Kidney (tissue), 14 donors: Measurements from ENCODE around the gene FCSK. TPM values are rescaled to one million over a fixed set of nuclear protein-coding genes. Genes with fewer than 3 reads are reported as not detected.

Experiments
- DNase-seq, 5 donors: peaks; one replicate each; pipeline ENCODE4 v3.0.0-alpha.2; 2013 to 2020
- FAIRE-seq: peaks from 2 replicates; lab custom pipeline; 2012; peaks lifted over from hg19 to GRCh38; lab: Jason Lieb, UNC
- H3K27ac ChIP-seq, 2 donors: one replicate each; pipeline ENCODE4 v1.7.0; 2013; ENCODE audit warnings: low read depth in 2 of 2, low read length in 2 of 2, inconsistent platforms in 1 of 2
- H3K27me3 ChIP-seq: one replicate; pipeline ENCODE4 v1.7.1; 2013; ENCODE audit warnings: low read length, inconsistent platforms; ENCODE audit not compliant: control insufficient read depth, insufficient read depth
- H3K36me3 ChIP-seq, 3 donors: one replicate each; pipeline versions ENCODE4 v1.7.0 to v1.7.1; 2013; ENCODE audit warnings: low read length in 3 of 3, control low read depth in 1 of 3, inconsistent platforms in 1 of 3; ENCODE audit not compliant: insufficient read depth in 3 of 3, control insufficient read depth in 2 of 3
- H3K4me1 ChIP-seq, 3 donors: one replicate each; pipeline versions ENCODE4 v1.7.0 to v1.7.1; 2013; ENCODE audit warnings: low read length in 3 of 3, inconsistent platforms in 1 of 3, low read depth in 1 of 3; ENCODE audit not compliant: control insufficient read depth in 2 of 3, insufficient read depth in 2 of 3
- H3K4me3 ChIP-seq, 3 donors: one replicate each; pipeline versions ENCODE4 v1.7.0 to v1.8.1; 2013; ENCODE audit warnings: low read length in 3 of 3, control low read depth in 1 of 3, inconsistent platforms in 1 of 3
- H3K9ac ChIP-seq, 3 donors: one replicate each; pipeline versions ENCODE4 v1.7.0 to v1.7.1; 2013; ENCODE audit warnings: low read length in 3 of 3, control low read depth in 1 of 3, inconsistent platforms in 1 of 3
- H3K9me3 ChIP-seq, 3 donors: one replicate each; pipeline versions ENCODE4 v1.7.0 to v1.7.1; 2013; ENCODE audit warnings: low read length in 3 of 3, control low read depth in 1 of 3, inconsistent platforms in 1 of 3; ENCODE audit not compliant: control insufficient read depth in 2 of 3, insufficient read depth in 1 of 3
- CTCF ChIP-seq: IDR thresholded peaks from 3 replicates; pipeline ENCODE4 v1.5.1; 2012; ENCODE audit warnings: mild to moderate bottlenecking, moderate library complexity, borderline replicate concordance; ENCODE audit not compliant: insufficient read depth; ENCODE audit errors: extremely low read depth
- intact Hi-C: fragments of 100-400 bp; cut with DNase I; formaldehyde crosslinking; loops from one replicate; pipeline ENCODE4 v1.11.1; 2022
- polyA plus RNA-seq: library from polyadenylated mRNA; stranded (reverse); fragments of 350-450 nt; fragmentation: Illumina TruSeq; extraction: RNeasy Lipid Tissue Mini Kit (QIAGEN cat#74804); gene quantifications from one replicate; pipeline ENCODE4 v1.2.3, GENCODE V29; 2014; ENCODE audit warnings: low read depth, low replicate concordance; ENCODE audit not compliant: insufficient read depth
- total RNA-seq: library from RNA; stranded (reverse); fragmentation: NEBNext Ultra II Directional; extraction: Animal tissue kit (Norgen Biotek cat#: 25700); gene quantifications from one replicate; pipeline ENCODE4 v1.2.1, GENCODE V29; 2021
- donor health status: control.
- donor health status: control.
- donor health status: control.
- donor health status: control.
- donor health status: control.
- donor health status: DM: yes; HTN: yes; CAD: no.
- donor health status: Normal renal cell carcinoma (clear cell type).

The FCSK gene
- total and polyA plus RNA-seq, 2 donors from 2014 or later: 18.7 to 32.5 TPM

DNA sequence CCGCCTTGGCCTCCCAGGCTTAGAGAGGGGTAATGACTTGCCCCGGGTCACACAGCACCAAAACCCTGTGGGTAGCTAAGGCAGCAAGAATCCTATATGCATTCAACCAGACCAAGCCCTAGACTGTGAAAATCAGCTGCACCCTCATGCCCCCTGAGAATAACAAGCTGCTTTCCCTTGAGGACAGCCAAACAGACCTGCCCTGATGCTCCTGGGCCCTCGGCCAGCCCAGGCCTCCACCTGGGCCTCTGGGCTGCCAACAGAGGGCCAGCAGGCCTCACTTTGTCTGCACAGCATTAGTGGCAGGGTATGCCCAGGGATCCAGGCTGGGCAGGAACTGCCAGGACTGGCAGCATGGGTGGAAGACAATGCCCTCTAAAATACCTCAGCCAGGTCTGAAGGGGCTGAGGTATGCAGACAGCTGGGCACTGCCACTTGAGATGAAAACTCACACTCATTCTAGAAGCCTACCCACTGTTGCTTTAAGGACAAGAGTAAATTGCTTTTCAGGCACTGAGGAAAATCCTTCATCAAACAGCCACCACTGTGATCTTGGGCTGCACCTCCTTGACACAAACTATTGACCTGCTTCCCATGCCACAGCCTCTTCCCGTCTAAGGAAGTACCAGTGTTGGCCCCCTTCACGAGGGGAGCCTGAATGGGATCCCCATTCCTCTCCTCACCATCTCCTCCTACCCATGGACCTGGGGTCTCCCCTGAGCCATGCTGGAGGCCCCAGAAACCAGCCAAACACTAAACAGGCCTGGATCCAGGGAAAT, 24.3 kb upstream of the FCSK start:
- H3K9ac ChIP-seq: peak overlapping the region in 2 of 3 donors; percentile 22 to 53
- peak overlapping the region; percentile 65 to 91 for H3K27ac ChIP-seq
- no peak for FAIRE-seq
- no peaks in the 10 kb centered on the region for H3K9me3 ChIP-seq
- DNase-seq: no peak
- H3K36me3 ChIP-seq: peaks cover 0 to 5% (median 2%) of the 10 kb centered on the region in 3 donors
- intact Hi-C loops: no loop called here
- H3K27me3 ChIP-seq: no peaks in the 10 kb centered on the region
- TF ChIP-seq CTCF: no peak
- H3K4me3 ChIP-seq: no peak overlapping the region
- peaks cover 18 to 57% (median 42%) of the 10 kb centered on the region in 3 donors for H3K4me1 ChIP-seq

DNA sequence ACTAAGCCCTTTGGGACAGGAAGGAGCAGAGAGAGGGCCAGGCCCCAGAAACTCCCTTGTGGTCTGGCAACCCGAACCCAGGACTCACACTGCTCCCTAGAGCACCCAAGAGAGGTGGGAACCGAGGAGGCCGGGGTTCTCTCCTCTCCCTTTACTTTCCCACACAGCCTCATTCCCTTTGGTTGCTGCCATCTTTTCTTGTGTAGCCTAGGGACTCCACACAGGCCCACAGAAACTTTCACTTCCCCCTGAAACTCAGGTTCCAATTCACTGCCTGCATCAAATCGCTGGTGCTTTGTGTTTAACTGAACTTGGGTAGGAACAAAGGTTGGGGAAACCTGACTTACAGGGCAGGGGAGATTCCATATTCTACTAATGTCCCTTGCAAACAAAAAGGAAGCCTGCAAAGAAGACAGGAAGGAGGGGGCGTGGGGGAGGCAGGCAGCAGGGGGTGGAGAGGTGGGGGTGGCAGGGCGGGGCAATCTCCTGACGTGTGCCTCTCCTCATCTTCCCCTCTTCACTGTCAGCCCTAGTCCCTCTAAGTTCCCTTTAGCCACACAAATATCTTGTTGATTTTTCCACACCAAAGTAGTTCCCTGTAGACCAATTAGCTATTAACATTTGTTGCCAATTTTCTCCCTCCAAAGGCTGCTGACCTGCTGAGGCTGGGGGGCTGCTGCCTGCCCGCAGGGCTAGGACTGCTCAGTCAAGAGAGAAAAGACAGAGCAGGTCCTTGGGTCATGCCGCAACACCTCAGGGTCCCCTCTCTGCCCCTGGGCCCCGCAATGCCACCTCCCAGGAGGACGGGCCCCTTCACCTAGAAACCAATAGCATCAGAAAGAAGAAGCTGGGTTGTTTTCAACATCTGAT, 23.5 kb upstream of the FCSK start:
- peaks cover 18 to 55% (median 42%) of the 10 kb centered on the region in 3 donors for H3K4me1 ChIP-seq
- DNase-seq: peak in 3 of 5 donors; percentile 67 to 78 (median 76)
- intact Hi-C loops: no loop called here

GRCh38 chr16:70432356-70432722, 22.1 kb upstream of the FCSK start:
- Histone ChIP-seq H3K27ac (no peak overlapping the region), H3K4me3 (no peak overlapping the region), H3K4me1 (peaks cover 22 to 58% (median 42%) of the 10 kb centered on the region in 3 donors), H3K9ac (no peak overlapping the region), H3K9me3 (no peaks in the 10 kb centered on the region), H3K27me3 (no peaks in the 10 kb centered on the region), H3K36me3 (peaks cover 0 to 5% (median 2%) of the 10 kb centered on the region in 3 donors)
- intact Hi-C loops: no loop called here
- TF ChIP-seq CTCF: no peak
- FAIRE-seq: no peak
- no peak for DNase-seq

More for the DNA sequence above, 23.5 kb upstream of the FCSK start:
- H3K27ac ChIP-seq: peak overlapping the region; percentile 65 to 91
- H3K9me3 ChIP-seq: no peaks in the 10 kb centered on the region
- TF ChIP-seq CTCF: no peak
- H3K4me3 ChIP-seq: no peak overlapping the region
- H3K9ac ChIP-seq: peak overlapping the region in 2 of 3 donors; percentile 22 to 53
- no peak for FAIRE-seq
- peaks cover 0 to 5% (median 2%) of the 10 kb centered on the region in 3 donors for H3K36me3 ChIP-seq
- H3K27me3 ChIP-seq: no peaks in the 10 kb centered on the region
